HG02763 (cell line): ENCODE measurements around the gene DHX9.

Experiments used
- ATAC-seq: cut with Tn5 transposase; IDR thresholded peaks from one replicate; pipeline ENCODE4 v1.9.1; 2021; ENCODE audit warnings: mild to moderate bottlenecking, moderate library complexity; ENCODE audit not compliant: unreplicated experiment

Gene DHX9

GRCh38 chr1:182835806-182836205 is 3.3 kb upstream of the DHX9 start:
- ATAC-seq: no peak

- no peak for ATAC-seq
Measured at GRCh38 chr1:182841368-182841988, 2.3 kb downstream of the DHX9 start.

- ATAC-seq: no peak
Measured at GRCh38 chr1:182842265-182842664, 3.1 kb downstream of the DHX9 start.

GRCh38 chr1:182845379-182845778 is 6.2 kb downstream of the DHX9 start:
- no peak for ATAC-seq

- ATAC-seq: no peak
Measured at GRCh38 chr1:182845894-182846293, 6.7 kb downstream of the DHX9 start.

- ATAC-seq: no peak
Measured at GRCh38 chr1:182847105-182847504, 8.0 kb downstream of the DHX9 start.

- no peak for ATAC-seq
Measured at GRCh38 chr1:182848736-182849135, 9.6 kb downstream of the DHX9 start.

GRCh38 chr1:182850319-182850718 is 11.2 kb downstream of the DHX9 start:
- ATAC-seq: no peak

GRCh38 chr1:182851825-182852224 is 12.7 kb downstream of the DHX9 start:
- ATAC-seq: no peak

- ATAC-seq: no peak
Measured at GRCh38 chr1:182855911-182856310, 16.8 kb downstream of the DHX9 start.

- ATAC-seq: no peak
Measured at GRCh38 chr1:182857212-182857611, 18.1 kb downstream of the DHX9 start.

GRCh38 chr1:182860658-182861057 is 21.5 kb downstream of the DHX9 start:
- ATAC-seq: no peak

GRCh38 chr1:182861994-182862393 is 22.8 kb downstream of the DHX9 start:
- ATAC-seq: no peak

GRCh38 chr1:182862827-182863226 is 23.7 kb downstream of the DHX9 start:
- ATAC-seq: no peak

GRCh38 chr1:182863940-182864339 is 24.8 kb downstream of the DHX9 start:
- ATAC-seq: no peak

GRCh38 chr1:182867861-182868260 is 28.7 kb downstream of the DHX9 start:
- ATAC-seq: no peak

GRCh38 chr1:182869241-182869666 is 30.1 kb downstream of the DHX9 start:
- ATAC-seq: no peak

- ATAC-seq: no peak
Measured at GRCh38 chr1:182872881-182873280, 33.7 kb downstream of the DHX9 start.

- no peak for ATAC-seq
Measured at GRCh38 chr1:182875889-182876288, 36.7 kb downstream of the DHX9 start.

GRCh38 chr1:182877331-182877730 is 38.2 kb downstream of the DHX9 start:
- ATAC-seq: no peak

GRCh38 chr1:182877842-182878241 is 38.7 kb downstream of the DHX9 start:
- ATAC-seq: no peak

GRCh38 chr1:182884872-182885271 is 45.7 kb downstream of the DHX9 start:
- ATAC-seq: no peak

GRCh38 chr1:182885591-182885990 is 46.4 kb downstream of the DHX9 start:
- ATAC-seq: no peak
